CD4-positive, alpha-beta memory T cell (primary cell): ENCODE results near the gene NLE1. TPM values are rescaled to one million over a fixed set of nuclear protein-coding genes. Genes with fewer than 3 reads are reported as not detected.

ENCODE experiments used
- CTCF ChIA-PET: fragments of 350-600 bp; sonication (Branson Sonifier 250); formaldehyde crosslinking; loops from one replicate; lab custom pipeline; 2021; ENCODE audit warnings: inconsistent platforms; ENCODE audit not compliant: partially characterized antibody; lab: Charles Lee
- POLR2A ChIA-PET: fragments of 350-600 bp; sonication (Branson Sonifier 250); formaldehyde crosslinking; loops from one replicate; lab custom pipeline; 2021; ENCODE audit not compliant: partially characterized antibody; lab: Charles Lee
- DNase-seq, 5 donors: peaks; one replicate each; pipeline versions ENCODE4 v3.0.0 to v3.0.0-alpha.2; 2020 to 2022; ENCODE audit warnings: mixed read lengths in 1 of 5
- H3K27ac ChIP-seq: one replicate; pipeline ENCODE4 v1.7.0; 2013; ENCODE audit warnings: low read depth, low read length
- H3K27me3 ChIP-seq: 2 replicates; pipeline ENCODE4 v1.7.0; 2013; ENCODE audit warnings: mild to moderate bottlenecking, low read length, moderate library complexity; ENCODE audit not compliant: insufficient read depth
- H3K36me3 ChIP-seq: 2 replicates; pipeline ENCODE4 v1.7.0; 2013; ENCODE audit warnings: mild to moderate bottlenecking, low read length, moderate library complexity; ENCODE audit not compliant: insufficient read depth
- H3K4me1 ChIP-seq: 2 replicates; pipeline ENCODE4 v1.7.0; 2013; ENCODE audit warnings: mild to moderate bottlenecking, low read length, moderate library complexity; ENCODE audit not compliant: insufficient read depth
- H3K4me3 ChIP-seq, 2 donors: one replicate each; pipeline ENCODE4 v1.7.0; 2013; ENCODE audit warnings: low read length in 2 of 2, mild to moderate bottlenecking in 1 of 2
- H3K9me3 ChIP-seq, 2 donors: one replicate each; pipeline ENCODE4 v1.7.0; 2013; ENCODE audit warnings: low read length in 2 of 2, control low read depth in 1 of 2; ENCODE audit not compliant: control insufficient read depth in 1 of 2
- H3K27ac Mint-ChIP-seq, 7 donors: one replicate each; pipeline ENCODE4 v1.8.0; 2020 to 2021; ENCODE audit warnings: mixed read lengths in 7 of 7, mild to moderate bottlenecking in 6 of 7, inconsistent platforms in 3 of 7, moderate library complexity in 3 of 7
- H3K27me3 Mint-ChIP-seq, 2 donors: one replicate each; pipeline ENCODE4 v1.8.0; 2020 to 2021; ENCODE audit warnings: mixed read lengths in 2 of 2
- H3K36me3 Mint-ChIP-seq, 2 donors: one replicate each; pipeline ENCODE4 v1.8.0; 2020 to 2021; ENCODE audit warnings: mixed read lengths in 2 of 2, inconsistent platforms in 1 of 2, mild to moderate bottlenecking in 1 of 2
- H3K4me1 Mint-ChIP-seq, 4 donors: one replicate each; pipeline ENCODE4 v1.8.0; 2020 to 2021; ENCODE audit warnings: mixed read lengths in 4 of 4, mild to moderate bottlenecking in 1 of 4
- H3K4me3 Mint-ChIP-seq, 8 donors: one replicate each; pipeline ENCODE4 v1.8.0; 2020 to 2021; ENCODE audit warnings: mixed read lengths in 8 of 8, mild to moderate bottlenecking in 7 of 8, moderate library complexity in 6 of 8, inconsistent platforms in 3 of 8
- H3K9me3 Mint-ChIP-seq, 8 donors: one replicate each; pipeline ENCODE4 v1.8.0; 2020 to 2021; ENCODE audit warnings: mixed read lengths in 8 of 8, mild to moderate bottlenecking in 5 of 8, inconsistent platforms in 3 of 8, moderate library complexity in 1 of 8
- intact Hi-C: fragments of 100-400 bp; cut with micrococcal nuclease; formaldehyde crosslinking; loops from one replicate; pipeline ENCODE4 v1.15.1; 2023
- polyA plus RNA-seq, 2 donors: library from polyadenylated mRNA; unstranded; fragments of 300-500 nt; fragmentation: Illumina TruSeq; gene quantifications; one replicate each; pipeline ENCODE4 v1.2.3, GENCODE V29; 2021
- total RNA-seq, 2 experiments: library from RNA; stranded (reverse); gene quantifications; one replicate each; pipeline ENCODE4 v1.2.3, GENCODE V29; 2021

NLE1 gene
- total and polyA plus RNA-seq, 4 experiments from 2014 or later = 4.4 to 20.5 (median 12.5) TPM

DNA sequence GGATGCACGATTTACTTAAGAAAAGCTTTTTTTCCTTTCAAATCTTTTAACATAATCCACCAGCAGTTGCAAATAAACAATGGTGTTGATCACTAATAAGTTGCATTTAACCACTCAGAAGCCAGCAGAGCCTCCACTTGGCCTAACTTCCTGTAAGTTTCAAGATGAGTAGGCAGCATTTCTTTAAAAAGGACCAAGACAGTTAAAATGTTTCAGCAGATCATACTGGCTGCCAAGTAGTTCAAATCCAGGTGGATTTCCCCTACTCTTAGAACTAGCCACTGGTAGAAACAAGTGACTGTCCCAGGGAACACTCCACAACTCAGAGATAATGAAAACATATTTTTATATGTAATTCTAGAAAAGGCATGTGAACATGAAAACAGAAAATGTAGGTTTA, 61.6 kb downstream of the NLE1 start:
- Histone ChIP-seq H3K36me3 (no peaks in the 10 kb centered on the region), H3K4me3 (no peak overlapping the region), H3K27me3 (no peaks in the 10 kb centered on the region), H3K4me1 (peaks cover 72% of the 10 kb centered on the region), H3K27ac (peak overlapping the region; percentile 13), H3K9me3 (no peaks in the 10 kb centered on the region)
- DNase-seq = no peak
- H3K4me1 Mint-ChIP-seq = peaks cover 47 to 71% (median 63%) of the 10 kb centered on the region in 4 donors
- no peaks in the 10 kb centered on the region for H3K27me3 Mint-ChIP-seq
- peak overlapping the region; percentile 6 to 86 (median 64) for H3K27ac Mint-ChIP-seq
- peaks cover 3 to 5% of the 10 kb centered on the region in 2 donors for H3K36me3 Mint-ChIP-seq
- ChIA-PET POLR2A (interaction anchor here (0.8 to 2.1 kb wide), 4 partner anchors 8 to 57 kb away, joined by 3 to 14 read pairs (median 4); partner anchors contain the start of gene RFFL), CTCF (interaction anchor here (1.2 to 3.4 kb wide), 5 partner anchors 9 to 81 kb away, joined by 3 to 12 read pairs (median 4); partner anchors contain the start of gene RFFL)
- no peaks in the 10 kb centered on the region for H3K9me3 Mint-ChIP-seq
- intact Hi-C loops = no loop called here
- peak overlapping the region in 6 of 8 donors; percentile 13 to 58 (median 30) for H3K4me3 Mint-ChIP-seq

- no peak overlapping the region for H3K27ac ChIP-seq
- CTCF ChIA-PET = interaction anchor here (1.2 to 3.4 kb wide), 5 partner anchors 9 to 81 kb away, joined by 3 to 12 read pairs (median 4); partner anchors contain the start of gene RFFL
- no peaks in the 10 kb centered on the region for H3K27me3 ChIP-seq
- intact Hi-C loops = no loop called here
- H3K4me1 ChIP-seq = peaks cover 72% of the 10 kb centered on the region
- H3K36me3 Mint-ChIP-seq = peaks cover 2 to 3% of the 10 kb centered on the region in 2 donors
- no peaks in the 10 kb centered on the region for H3K9me3 ChIP-seq
- no peak overlapping the region for H3K4me3 ChIP-seq
- no peaks in the 10 kb centered on the region for H3K9me3 Mint-ChIP-seq
- H3K4me3 Mint-ChIP-seq = peak overlapping the region in 7 of 8 donors; percentile 13 to 58 (median 28)
- no peaks in the 10 kb centered on the region for H3K27me3 Mint-ChIP-seq
- H3K27ac Mint-ChIP-seq = peak overlapping the region; percentile 1 to 86 (median 47)
- DNase-seq = no peak
- peaks cover 47 to 71% (median 65%) of the 10 kb centered on the region in 4 donors for H3K4me1 Mint-ChIP-seq
- POLR2A ChIA-PET = interaction anchor here (0.8 to 2.1 kb wide), 3 partner anchors 9 to 39 kb away, joined by 3 to 14 read pairs (median 4); partner anchors contain the start of gene RFFL
- H3K36me3 ChIP-seq = no peaks in the 10 kb centered on the region
Observed at GRCh38 chr17:35079547-35080423, 62.3 kb downstream of the NLE1 start.

Other genes starting within 250 kb of the NLE1 start
- 1 to 10 TPM; 2.0 to 2.1 TPM for gene CCT6B, start 180.8 kb downstream of the NLE1 start, total RNA-seq
- gene CCT6B, start 180.8 kb downstream of the NLE1 start, polyA plus RNA-seq = 1 to 10 TPM in 1 of 2 donors, under 1 TPM in 1; 0.61 to 1.6 TPM
- gene ZNF830, start 180.8 kb downstream of the NLE1 start, total RNA-seq = 10 to 100 TPM; 41.0 to 44.0 TPM
- 10 to 100 TPM; 16.7 to 24.3 TPM for gene ZNF830, start 180.8 kb downstream of the NLE1 start, polyA plus RNA-seq
- gene LIG3, start 161.8 kb downstream of the NLE1 start, total RNA-seq = 10 to 100 TPM; 41.9 to 50.8 TPM
- gene LIG3, start 161.8 kb downstream of the NLE1 start, polyA plus RNA-seq = 10 to 100 TPM in 1 of 2 donors, 1 to 10 TPM in 1; 7.7 to 16.3 TPM
- 10 to 100 TPM; 72.1 to 82.3 TPM for gene RFFL, start 78.6 kb downstream of the NLE1 start, total RNA-seq
- 10 to 100 TPM; 48.3 to 51.0 TPM for gene RFFL, start 78.6 kb downstream of the NLE1 start, polyA plus RNA-seq
- 10 to 100 TPM; 21.5 to 29.2 TPM for gene RAD51D, start 22.4 kb downstream of the NLE1 start, total RNA-seq
- 10 to 100 TPM in 1 of 2 donors, 1 to 10 TPM in 1; 6.1 to 12.0 TPM for gene RAD51D, start 22.4 kb downstream of the NLE1 start, polyA plus RNA-seq
- not detected for gene FNDC8, start 20.7 kb downstream of the NLE1 start, total RNA-seq
- not detected for gene FNDC8, start 20.7 kb downstream of the NLE1 start, polyA plus RNA-seq
- under 1 TPM; 0.69 to 0.73 TPM for gene UNC45B, start 5.5 kb upstream of the NLE1 start, total RNA-seq
- gene UNC45B, start 5.5 kb upstream of the NLE1 start, polyA plus RNA-seq = under 1 TPM; 0.13 to 0.58 TPM
- not detected for gene SLC35G3, start 52.1 kb upstream of the NLE1 start, total RNA-seq
- gene SLC35G3, start 52.1 kb upstream of the NLE1 start, polyA plus RNA-seq = under 1 TPM in 1 of 2 donors, not detected in 1; 0.09 TPM
- 100 to 1,000 TPM; 182 to 188 TPM for gene SLFN5, start 100.8 kb upstream of the NLE1 start, total RNA-seq
- 100 to 1,000 TPM in 1 of 2 donors, 10 to 100 TPM in 1; 73.4 to 152 TPM for gene SLFN5, start 100.8 kb upstream of the NLE1 start, polyA plus RNA-seq
- 10 to 100 TPM; 72.4 to 74.2 TPM for gene SLFN11, start 231.3 kb upstream of the NLE1 start, total RNA-seq
- gene SLFN11, start 231.3 kb upstream of the NLE1 start, polyA plus RNA-seq = 10 to 100 TPM in 1 of 2 donors, 1 to 10 TPM in 1; 6.6 to 13.6 TPM